GM10266 (cell line): ENCODE results near the gene REC114.
"Not testable (repeated sequence)": the region's sequence is repeated elsewhere in the genome, so short reads cannot be mapped to it uniquely, and the experiment has no call there.

ENCODE experiments used
- DNase-seq: peaks from one replicate; pipeline ENCODE4 v3.0.0; 2012; ENCODE audit errors: extremely low spot score
- CTCF ChIP-seq: IDR thresholded peaks from 2 replicates; pipeline ENCODE4 v1.5.1; 2012; ENCODE audit warnings: mild to moderate bottlenecking, low read depth; ENCODE audit not compliant: control insufficient read depth, insufficient read depth; ENCODE audit errors: missing control alignments

Gene REC114

DNA sequence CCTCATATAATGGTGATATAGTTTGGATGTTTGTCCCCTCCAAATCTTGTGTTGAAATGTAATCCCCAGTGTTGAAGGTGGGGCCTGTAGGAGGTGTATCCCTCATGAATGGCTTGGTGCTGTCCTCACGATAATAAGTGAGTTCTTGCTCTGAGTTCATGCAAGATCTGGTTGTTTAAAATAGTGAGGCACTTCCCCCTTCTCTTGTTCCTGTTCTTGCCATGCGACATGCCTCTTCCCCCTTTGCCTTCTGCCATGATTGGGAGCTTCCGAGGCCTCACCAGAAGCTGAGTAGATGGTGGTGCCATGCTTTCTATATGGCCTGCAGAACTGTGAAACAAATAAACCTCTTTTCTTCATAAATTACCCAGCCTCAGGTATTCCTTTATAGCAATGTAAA is 39.2 kb downstream of the REC114 start:
- no peak for TF ChIP-seq CTCF

DNA sequence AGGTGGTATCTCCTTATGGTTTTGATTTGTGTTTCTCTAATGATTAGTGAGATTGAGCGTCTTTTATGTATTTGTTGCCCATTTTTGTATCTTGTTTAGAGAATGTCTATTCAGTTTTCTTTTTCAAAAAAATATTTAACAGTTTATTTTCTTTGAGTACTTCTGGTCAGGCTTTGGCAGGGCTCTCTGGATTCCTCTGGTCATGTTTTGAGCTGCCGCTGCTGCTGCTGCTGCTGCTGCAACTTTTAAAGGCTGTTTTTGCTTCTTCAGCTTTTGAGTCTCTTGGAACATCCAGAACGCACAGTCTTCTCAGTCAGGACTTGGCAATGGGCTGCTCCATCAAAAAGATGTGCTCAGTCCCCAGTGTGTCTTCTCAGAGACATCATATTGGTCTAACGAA is 40.1 kb downstream of the REC114 start:
- no peak for DNase-seq

More for the DNA sequence above, 39.2 kb downstream of the REC114 start:
- DNase-seq = no peak

GRCh38 chr15:73485372-73485771 is 42.4 kb downstream of the REC114 start:
- no peak for DNase-seq
- TF ChIP-seq CTCF = no peak

More for the DNA sequence above, 40.1 kb downstream of the REC114 start:
- TF ChIP-seq CTCF = no peak

DNA sequence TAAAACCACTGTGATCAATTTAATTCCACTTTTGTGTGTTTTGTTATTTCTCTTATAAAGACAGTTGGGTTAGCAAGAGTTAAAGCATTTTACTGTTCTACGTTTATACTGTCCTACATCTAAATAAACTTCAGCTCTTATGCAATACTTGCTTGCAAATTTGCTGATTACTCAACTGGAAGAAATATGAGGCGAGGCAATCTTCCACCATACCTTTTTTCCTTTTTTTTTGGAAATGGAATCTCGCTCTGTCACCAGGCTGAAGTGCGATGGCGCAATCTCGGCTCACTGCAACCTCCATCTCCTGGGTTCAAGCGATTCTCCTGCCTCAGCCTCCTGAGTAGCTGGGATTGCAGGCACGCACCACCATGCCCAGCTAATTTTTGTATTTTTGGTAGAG is 42.9 kb downstream of the REC114 start:
- not testable (repeated sequence) for DNase-seq

DNA sequence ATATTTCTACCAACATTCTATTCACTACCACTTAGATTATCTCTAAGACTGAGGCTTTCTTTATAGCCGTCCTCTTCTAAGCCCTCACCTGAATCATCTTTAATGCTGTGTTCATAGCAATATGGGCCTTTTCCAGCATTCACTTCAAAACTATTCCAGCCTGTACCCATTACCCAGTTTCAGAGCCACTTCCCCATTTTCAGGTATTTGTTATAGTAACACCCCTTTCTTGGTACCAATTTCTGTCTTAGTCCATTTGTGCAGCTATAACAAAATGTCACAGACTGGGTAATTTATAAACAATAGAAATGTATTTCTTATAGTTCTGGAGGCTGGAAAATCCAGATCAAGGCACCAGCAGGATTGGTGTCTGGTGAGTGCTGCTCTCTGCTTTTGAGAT is 45.7 kb downstream of the REC114 start:
- no peak for TF ChIP-seq CTCF
- DNase-seq = no peak

GRCh38 chr15:73493922-73494321 is 51.0 kb downstream of the REC114 start:
- no peak for DNase-seq
- no peak for TF ChIP-seq CTCF

- TF ChIP-seq CTCF = no peak
- DNase-seq = no peak
Observed at GRCh38 chr15:73495181-73495580, 52.2 kb downstream of the REC114 start.

- TF ChIP-seq CTCF = no peak
Observed at GRCh38 chr15:73500696-73501095, 57.7 kb downstream of the REC114 start.

More at GRCh38 chr15:73500696-73501095, 57.7 kb downstream of the REC114 start:
- no peak for DNase-seq
